Loucy (cell line): Measurements from ENCODE around the gene MBP.

ENCODE experiments used
- H2AFZ ChIP-seq: fragments of 200-600 bp; sonication (generic); 2 replicates; pipeline ENCODE4 v1.6.0; 2016; ENCODE audit warnings: antibody characterized with exemption, mild to moderate bottlenecking, low read length, moderate library complexity
- H3F3A ChIP-seq: fragments of 200-600 bp; 2 replicates; pipeline ENCODE4 v1.6.0; 2016; ENCODE audit warnings: antibody characterized with exemption, low read depth, mild to moderate bottlenecking
- H3K27me3 ChIP-seq: fragments of 200-600 bp; sonication (generic); 2 replicates; pipeline ENCODE4 v1.6.1; 2014; ENCODE audit warnings: low read length, mild to moderate bottlenecking; ENCODE audit not compliant: insufficient read depth, poor library complexity, severe bottlenecking
- H3K36me3 ChIP-seq: fragments of 200-600 bp; sonication (generic); 2 replicates; pipeline ENCODE4 v1.6.1; 2016; ENCODE audit warnings: low read length; ENCODE audit not compliant: insufficient read depth
- H3K4me1 ChIP-seq: fragments of 200-600 bp; sonication (generic); 2 replicates; pipeline ENCODE4 v1.5.1; 2014; ENCODE audit warnings: low read length, mild to moderate bottlenecking; ENCODE audit not compliant: insufficient read depth, poor library complexity, severe bottlenecking
- H3K4me2 ChIP-seq: fragments of 200-600 bp; sonication (generic); 2 replicates; pipeline ENCODE4 v1.6.0; 2014; ENCODE audit warnings: antibody characterized with exemption, low read length, low read depth, mild to moderate bottlenecking; ENCODE audit not compliant: poor library complexity, severe bottlenecking
- H3K4me3 ChIP-seq: fragments of 200-600 bp; sonication (generic); 2 replicates; pipeline ENCODE4 v1.5.1; 2014; ENCODE audit warnings: low read length, mild to moderate bottlenecking, mixed read lengths; ENCODE audit not compliant: poor library complexity, severe bottlenecking
- H3K79me2 ChIP-seq: fragments of 200-600 bp; sonication (generic); 2 replicates; pipeline ENCODE4 v1.6.1; 2014; ENCODE audit warnings: low read length; ENCODE audit not compliant: insufficient read depth
- H3K9ac ChIP-seq: fragments of 200-600 bp; sonication (generic); 2 replicates; pipeline ENCODE4 v1.6.0; 2014; ENCODE audit warnings: mild to moderate bottlenecking, low read depth, low read length, moderate library complexity; ENCODE audit not compliant: poor library complexity, severe bottlenecking
- H3K9me2 ChIP-seq: fragments of 200-600 bp; sonication (generic); replicated peaks from 2 replicates; pipeline ENCODE4 v1.6.1; 2016; ENCODE audit warnings: low read depth, low read length, mixed read lengths
- H3K9me3 ChIP-seq: fragments of 200-600 bp; sonication (generic); 2 replicates; pipeline ENCODE4 v1.6.1; 2014; ENCODE audit warnings: mild to moderate bottlenecking, antibody characterized with exemption, low read length, low read depth; ENCODE audit not compliant: insufficient read depth
- H4K20me1 ChIP-seq: fragments of 200-600 bp; sonication (generic); 2 replicates; pipeline ENCODE4 v1.6.0; 2014; ENCODE audit warnings: antibody characterized with exemption, low read length, mild to moderate bottlenecking; ENCODE audit not compliant: insufficient read depth, poor library complexity, severe bottlenecking
- CTCF ChIP-seq: fragments of 200-600 bp; sonication (generic); conservative IDR thresholded peaks from 2 replicates; pipeline ENCODE4 v1.5.1; 2014; ENCODE audit warnings: mild to moderate bottlenecking, antibody characterized with exemption, low read length
- EZH2phosphoT487 ChIP-seq: fragments of 200-600 bp; IDR thresholded peaks from 2 replicates; pipeline ENCODE4 v1.6.1; 2018; ENCODE audit warnings: antibody characterized with exemption, mild to moderate bottlenecking, moderate library complexity, borderline replicate concordance

Gene MBP

DNA sequence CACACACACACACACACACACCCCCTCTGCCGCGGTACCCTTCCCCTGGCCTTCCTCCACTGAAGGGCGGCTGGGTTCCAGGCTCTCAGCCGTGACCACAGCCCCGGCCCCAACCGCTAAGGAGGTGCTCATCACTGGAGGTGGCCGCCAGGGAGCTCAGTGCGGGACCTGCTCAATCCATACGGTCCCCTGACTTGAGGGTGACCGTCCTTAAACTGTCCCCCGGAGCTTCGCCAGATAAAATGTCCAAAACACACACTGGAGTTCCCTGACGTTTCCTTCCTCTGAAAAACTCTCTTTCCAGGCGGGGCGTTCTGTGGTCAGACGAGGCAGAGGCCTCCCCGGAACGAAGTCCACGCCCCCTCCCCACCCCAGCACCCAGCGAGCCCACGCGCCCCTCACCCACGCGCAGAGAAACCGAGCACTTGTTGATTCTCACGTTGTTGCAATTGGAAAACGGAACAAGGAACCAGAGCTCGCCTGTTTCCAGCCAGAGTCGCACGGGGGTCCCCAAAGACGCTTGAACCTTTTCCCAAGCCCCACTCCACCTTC is 1.4 kb downstream of the MBP start:
- Histone ChIP-seq H3K4me2 (peak overlapping the region; percentile 25), H4K20me1 (no peaks in the 10 kb centered on the region), H3K79me2 (peaks cover 35% of the 10 kb centered on the region), H3K9me2 (no peaks in the 10 kb centered on the region), H3K9me3 (no peaks in the 10 kb centered on the region), H3K9ac (peak overlapping the region; percentile 21), H3K36me3 (no peaks in the 10 kb centered on the region), H3K4me3 (no peak overlapping the region), H2AFZ (no peak overlapping the region), H3K27me3 (no peaks in the 10 kb centered on the region), H3F3A (no peaks in the 10 kb centered on the region), H3K4me1 (peaks cover 79% of the 10 kb centered on the region)
- TF ChIP-seq EZH2phosphoT487, result no peak
- no peak for TF ChIP-seq CTCF

- Histone ChIP-seq H3K9me2 (no peaks in the 10 kb centered on the region), H3K9me3 (no peaks in the 10 kb centered on the region), H3K79me2 (peaks cover 35% of the 10 kb centered on the region), H4K20me1 (no peaks in the 10 kb centered on the region), H3K4me2 (peak overlapping the region; percentile 25), H3K36me3 (no peaks in the 10 kb centered on the region), H3K4me3 (no peak overlapping the region), H3F3A (no peaks in the 10 kb centered on the region; the same call in 1 of the 2 replicates), H3K27me3 (no peaks in the 10 kb centered on the region), H3K9ac (peak overlapping the region; percentile 21), H2AFZ (no peak overlapping the region), H3K4me1 (peaks cover 79% of the 10 kb centered on the region)
- TF ChIP-seq EZH2phosphoT487, result no peak
- TF ChIP-seq CTCF, result no peak
These were observed 2.1 kb downstream of the MBP start for GRCh38 chr18:77130229-77131099.

DNA sequence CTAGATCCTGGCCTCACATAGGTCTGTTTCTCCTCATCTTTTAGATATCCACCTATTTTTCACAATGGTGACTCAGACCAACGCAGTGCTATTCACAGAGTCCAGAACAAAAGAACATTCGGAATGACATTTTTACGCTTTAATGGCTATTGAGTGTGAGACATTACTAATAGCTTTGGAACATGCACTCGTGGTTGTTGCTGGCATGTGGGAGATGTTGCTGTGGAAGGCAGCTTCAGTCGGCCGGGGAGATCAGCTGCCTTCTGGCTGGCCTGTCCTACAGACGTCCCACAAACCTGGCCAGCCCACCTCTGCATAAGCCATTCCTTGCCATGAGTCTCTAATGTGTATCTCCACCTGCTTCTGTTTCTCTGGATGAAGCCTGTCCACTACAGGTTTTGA is 3.4 kb downstream of the MBP start:
- Histone ChIP-seq H3K4me1 (peaks cover 79% of the 10 kb centered on the region), H3K4me2 (peak overlapping the region; percentile 78), H3K27me3 (no peaks in the 10 kb centered on the region), H3K9me3 (no peaks in the 10 kb centered on the region), H3F3A (peaks cover 7% of the 10 kb centered on the region), H3K9me2 (no peaks in the 10 kb centered on the region), H3K36me3 (no peaks in the 10 kb centered on the region), H3K9ac (peak overlapping the region; percentile 86), H4K20me1 (no peaks in the 10 kb centered on the region), H2AFZ (no peak overlapping the region), H3K4me3 (no peak overlapping the region), H3K79me2 (peaks cover 35% of the 10 kb centered on the region)
- TF ChIP-seq CTCF, result no peak
- no peak for TF ChIP-seq EZH2phosphoT487
